MM.1S (cell line): ENCODE data around the gene CDCA4.

Experiments used
- CTCF ChIP-seq: fragments of 300-600 bp; sonication (generic); IDR thresholded peaks from 2 replicates; pipeline ENCODE4 v1.5.1; 2016; ENCODE audit warnings: antibody characterized with exemption, low read length, mixed read lengths
- EZH2 ChIP-seq: fragments of 300-600 bp; sonication (generic); optimal IDR thresholded peaks from 2 replicates; pipeline ENCODE3; 2017; ENCODE audit warnings: low read depth, mild to moderate bottlenecking, antibody characterized with exemption, low read length, mixed read lengths

DNA sequence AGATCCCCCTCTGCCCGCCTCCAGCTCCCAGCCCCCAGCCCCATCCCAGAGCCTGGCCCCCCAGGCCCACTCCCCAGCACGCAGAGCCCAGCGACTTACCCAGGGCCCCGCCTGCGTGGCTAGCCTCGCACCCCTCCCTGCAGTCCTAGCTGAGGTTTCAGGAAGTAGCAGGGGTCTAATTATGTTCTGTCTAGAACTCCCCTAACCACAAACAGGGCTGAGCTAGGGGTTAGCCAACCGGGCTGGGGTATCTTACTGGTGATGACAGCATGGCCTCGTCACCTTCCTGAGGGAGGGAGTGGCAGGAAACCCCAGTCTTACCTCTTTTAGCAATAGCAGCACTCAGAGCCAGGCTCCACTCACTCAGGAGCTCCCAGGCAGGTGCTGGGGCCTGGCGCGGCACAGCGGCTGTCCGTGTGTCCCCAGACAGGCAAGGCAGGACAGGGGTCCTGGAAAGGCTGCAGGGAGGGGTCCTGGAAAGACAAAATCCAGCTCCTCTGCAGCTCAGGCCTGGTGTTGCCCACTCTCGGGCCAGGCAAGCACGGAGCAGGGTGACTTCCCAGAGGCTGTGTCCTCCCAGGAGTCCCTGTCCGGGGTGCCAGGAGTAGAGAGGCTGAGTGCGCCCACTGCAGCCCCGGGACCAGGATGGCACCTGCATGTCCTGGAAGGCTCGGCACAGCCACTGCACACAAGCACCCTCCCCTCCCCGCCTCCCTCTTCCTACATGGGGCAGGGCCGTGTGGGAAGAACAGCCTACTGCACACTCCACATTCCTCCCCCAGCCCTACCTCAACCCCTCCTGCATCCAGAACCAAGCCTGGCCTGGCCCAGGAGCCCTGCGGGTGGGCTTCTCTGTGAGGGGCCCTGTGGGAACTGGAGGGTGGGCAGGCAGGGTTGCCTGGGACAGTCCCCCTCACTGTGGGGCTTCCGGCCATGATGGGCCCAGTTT, 44.7 kb upstream of the CDCA4 start, which contains the start of gene GPR132:
- no peak for TF ChIP-seq CTCF
- no peak for TF ChIP-seq EZH2
